CD4-positive, alpha-beta memory T cell (primary cell): ENCODE data around the gene DNAJB2. TPM values are rescaled to one million over a fixed set of nuclear protein-coding genes. Genes with fewer than 3 reads are reported as not detected.

Source experiments
- CTCF ChIA-PET: fragments of 350-600 bp; sonication (Branson Sonifier 250); formaldehyde crosslinking; loops from one replicate; lab custom pipeline; 2021; ENCODE audit warnings: inconsistent platforms; ENCODE audit not compliant: partially characterized antibody; lab: Charles Lee
- POLR2A ChIA-PET: fragments of 350-600 bp; sonication (Branson Sonifier 250); formaldehyde crosslinking; loops from one replicate; lab custom pipeline; 2021; ENCODE audit not compliant: partially characterized antibody; lab: Charles Lee
- DNase-seq, 5 donors: peaks; one replicate each; pipeline versions ENCODE4 v3.0.0 to v3.0.0-alpha.2; 2020 to 2022; ENCODE audit warnings: mixed read lengths in 1 of 5
- H3K27ac ChIP-seq: one replicate; pipeline ENCODE4 v1.7.0; 2013; ENCODE audit warnings: low read depth, low read length
- H3K27me3 ChIP-seq: 2 replicates; pipeline ENCODE4 v1.7.0; 2013; ENCODE audit warnings: mild to moderate bottlenecking, low read length, moderate library complexity; ENCODE audit not compliant: insufficient read depth
- H3K36me3 ChIP-seq: 2 replicates; pipeline ENCODE4 v1.7.0; 2013; ENCODE audit warnings: mild to moderate bottlenecking, low read length, moderate library complexity; ENCODE audit not compliant: insufficient read depth
- H3K4me1 ChIP-seq: 2 replicates; pipeline ENCODE4 v1.7.0; 2013; ENCODE audit warnings: mild to moderate bottlenecking, low read length, moderate library complexity; ENCODE audit not compliant: insufficient read depth
- H3K4me3 ChIP-seq, 2 donors: one replicate each; pipeline ENCODE4 v1.7.0; 2013; ENCODE audit warnings: low read length in 2 of 2, mild to moderate bottlenecking in 1 of 2
- H3K9me3 ChIP-seq, 2 donors: one replicate each; pipeline ENCODE4 v1.7.0; 2013; ENCODE audit warnings: low read length in 2 of 2, control low read depth in 1 of 2; ENCODE audit not compliant: control insufficient read depth in 1 of 2
- H3K27ac Mint-ChIP-seq, 7 donors: one replicate each; pipeline ENCODE4 v1.8.0; 2020 to 2021; ENCODE audit warnings: mixed read lengths in 7 of 7, mild to moderate bottlenecking in 6 of 7, inconsistent platforms in 3 of 7, moderate library complexity in 3 of 7
- H3K27me3 Mint-ChIP-seq, 2 donors: one replicate each; pipeline ENCODE4 v1.8.0; 2020 to 2021; ENCODE audit warnings: mixed read lengths in 2 of 2
- H3K36me3 Mint-ChIP-seq, 2 donors: one replicate each; pipeline ENCODE4 v1.8.0; 2020 to 2021; ENCODE audit warnings: mixed read lengths in 2 of 2, inconsistent platforms in 1 of 2, mild to moderate bottlenecking in 1 of 2
- H3K4me1 Mint-ChIP-seq, 4 donors: one replicate each; pipeline ENCODE4 v1.8.0; 2020 to 2021; ENCODE audit warnings: mixed read lengths in 4 of 4, mild to moderate bottlenecking in 1 of 4
- H3K4me3 Mint-ChIP-seq, 8 donors: one replicate each; pipeline ENCODE4 v1.8.0; 2020 to 2021; ENCODE audit warnings: mixed read lengths in 8 of 8, mild to moderate bottlenecking in 7 of 8, moderate library complexity in 6 of 8, inconsistent platforms in 3 of 8
- H3K9me3 Mint-ChIP-seq, 8 donors: one replicate each; pipeline ENCODE4 v1.8.0; 2020 to 2021; ENCODE audit warnings: mixed read lengths in 8 of 8, mild to moderate bottlenecking in 5 of 8, inconsistent platforms in 3 of 8, moderate library complexity in 1 of 8
- intact Hi-C: fragments of 100-400 bp; cut with micrococcal nuclease; formaldehyde crosslinking; loops from one replicate; pipeline ENCODE4 v1.15.1; 2023
- polyA plus RNA-seq, 2 donors: library from polyadenylated mRNA; unstranded; fragments of 300-500 nt; fragmentation: Illumina TruSeq; gene quantifications; one replicate each; pipeline ENCODE4 v1.2.3, GENCODE V29; 2021
- total RNA-seq, 2 experiments: library from RNA; stranded (reverse); gene quantifications; one replicate each; pipeline ENCODE4 v1.2.3, GENCODE V29; 2021

Gene DNAJB2
- total and polyA plus RNA-seq, 4 experiments from 2014 or later: 4.1 to 117 (median 58.6) TPM

DNA sequence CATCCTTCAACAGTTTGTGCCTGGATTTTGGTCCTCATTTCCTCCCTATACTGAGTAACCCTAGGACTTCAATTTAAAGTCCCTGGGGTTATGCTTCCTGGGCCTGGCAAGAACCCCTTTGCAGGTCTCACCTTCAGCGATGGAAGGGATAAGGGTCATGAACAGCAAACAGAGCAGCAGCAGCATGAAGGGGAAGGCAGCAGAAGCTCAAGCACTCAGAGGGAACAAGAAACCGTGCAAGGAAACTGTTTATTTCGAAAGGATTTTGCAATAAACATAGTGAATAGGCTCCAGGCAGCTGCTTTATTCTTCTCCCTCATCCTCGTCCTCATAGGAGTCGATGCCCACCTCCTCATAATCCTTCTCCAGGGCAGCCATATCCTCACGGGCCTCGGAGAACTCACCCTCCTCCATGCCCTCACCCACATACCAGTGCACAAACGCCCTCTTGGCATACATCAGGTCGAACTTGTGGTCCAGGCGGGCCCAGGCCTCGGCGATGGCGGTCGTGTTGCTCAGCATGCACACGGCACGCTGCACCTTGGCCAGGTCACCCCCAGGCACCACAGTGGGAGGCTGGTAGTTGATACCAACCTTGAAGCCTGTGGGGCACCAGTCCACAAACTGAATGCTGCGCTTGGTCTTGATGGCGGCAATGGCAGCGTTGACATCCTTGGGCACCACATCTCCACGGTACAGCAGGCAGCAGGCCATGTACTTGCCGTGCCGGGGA is 29.0 kb upstream of the DNAJB2 start:
- Mint-ChIP-seq H3K9me3 (peaks cover 0 to 4% (median 0%) of the 10 kb centered on the region in 8 donors), H3K36me3 (peaks cover 45 to 69% of the 10 kb centered on the region in 2 donors), H3K4me1 (peaks cover 54 to 90% (median 69%) of the 10 kb centered on the region in 4 donors), H3K4me3 (peak overlapping the region; percentile 85 to 99 (median 94)), H3K27ac (peak overlapping the region; percentile 93 to 99 (median 96)), H3K27me3 (no peaks in the 10 kb centered on the region)
- peak overlapping the region; percentile 26 to 65 for H3K4me3 ChIP-seq
- peaks cover 22% of the 10 kb centered on the region for H3K36me3 ChIP-seq
- no peaks in the 10 kb centered on the region for H3K9me3 ChIP-seq
- H3K4me1 ChIP-seq: peaks cover 72% of the 10 kb centered on the region
- POLR2A ChIA-PET: interaction anchor here (0.6 to 12.0 kb wide), 20 partner anchors 8 to 963 kb away, joined by 3 to 684 read pairs (median 12); partner anchors contain the start of genes ABCB6, ANKZF1, ATG9A and BCS1L
- peak overlapping the region; percentile 87 for H3K27ac ChIP-seq
- CTCF ChIA-PET: interaction anchor here (0.5 to 12.8 kb wide), 12 partner anchors 8 to 91 kb away, joined by 4 to 150 read pairs (median 8); partner anchors contain the start of genes ANKZF1, ATG9A, DNAJB2 and SLC23A3
- no peak for DNase-seq
- intact Hi-C loops: loop anchor here (5.0 kb wide), 1 partner anchor 853 kb away; the partner anchor contains the start of gene CTDSP1
- no peaks in the 10 kb centered on the region for H3K27me3 ChIP-seq

DNA sequence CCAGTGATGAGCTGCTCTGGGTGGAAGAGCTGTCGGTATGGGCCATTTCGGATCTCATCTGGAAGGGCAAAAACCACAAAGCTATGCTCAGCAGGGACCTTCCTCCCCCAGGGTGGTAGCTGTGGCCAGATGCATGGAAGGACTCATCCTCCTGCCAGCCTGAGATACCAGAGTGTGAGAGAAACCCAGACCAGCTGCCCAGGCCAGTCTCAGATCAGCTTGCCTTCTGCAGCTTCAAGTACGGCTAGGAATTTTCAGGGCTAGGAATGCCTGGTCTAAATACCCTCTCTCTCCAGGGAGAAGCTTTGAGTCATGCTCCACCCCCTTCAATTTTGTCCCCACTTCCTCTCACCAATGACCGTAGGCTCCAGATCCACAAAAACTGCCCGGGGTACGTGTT is 27.5 kb upstream of the DNAJB2 start:
- H3K4me1 Mint-ChIP-seq: peaks cover 51 to 84% (median 66%) of the 10 kb centered on the region in 4 donors
- intact Hi-C loops: loop anchor here (2.0 to 5.0 kb wide), 2 partner anchors 137 to 854 kb away; partner anchors contain the start of gene CTDSP1
- no peak for DNase-seq
- peaks cover 45 to 65% of the 10 kb centered on the region in 2 donors for H3K36me3 Mint-ChIP-seq
- H3K9me3 Mint-ChIP-seq: peaks cover 0 to 4% (median 0%) of the 10 kb centered on the region in 8 donors
- peak overlapping the region; percentile 85 to 99 (median 94) for H3K4me3 Mint-ChIP-seq
- Histone ChIP-seq H3K9me3 (no peaks in the 10 kb centered on the region), H3K27me3 (no peaks in the 10 kb centered on the region), H3K36me3 (peaks cover 22% of the 10 kb centered on the region), H3K4me3 (peak overlapping the region; percentile 94 to 100), H3K4me1 (peaks cover 65% of the 10 kb centered on the region), H3K27ac (peak overlapping the region; percentile 87)
- ChIA-PET CTCF (interaction anchor here (2.1 to 12.8 kb wide), 5 partner anchors 21 to 76 kb away, joined by 10 to 150 read pairs (median 25); partner anchors contain the start of genes ANKZF1, ATG9A, CNPPD1 and DNAJB2), POLR2A (interaction anchor here (0.9 to 12.0 kb wide), 12 partner anchors 11 to 136 kb away, joined by 3 to 684 read pairs (median 44); partner anchors contain the start of genes ABCB6, ANKZF1, ATG9A and CNPPD1)
- H3K27ac Mint-ChIP-seq: peak overlapping the region; percentile 89 to 97 (median 95)
- no peaks in the 10 kb centered on the region for H3K27me3 Mint-ChIP-seq

- CTCF ChIA-PET: interaction anchor here (1.1 to 12.8 kb wide), 6 partner anchors 22 to 76 kb away, joined by 3 to 150 read pairs (median 22); partner anchors contain the start of genes ABCB6, ANKZF1, ATG9A and CNPPD1
- intact Hi-C loops: loop anchor here (2.0 to 5.0 kb wide), 2 partner anchors 137 to 855 kb away; partner anchors contain the start of gene CTDSP1
- H3K4me1 Mint-ChIP-seq: peaks cover 48 to 79% (median 62%) of the 10 kb centered on the region in 4 donors
- peak overlapping the region; percentile 94 to 100 for H3K4me3 ChIP-seq
- H3K27ac Mint-ChIP-seq: peak overlapping the region; percentile 92 to 97 (median 96)
- H3K36me3 Mint-ChIP-seq: peaks cover 45 to 65% of the 10 kb centered on the region in 2 donors
- peaks cover 22% of the 10 kb centered on the region for H3K36me3 ChIP-seq
- peak overlapping the region; percentile 85 to 99 (median 94) for H3K4me3 Mint-ChIP-seq
- H3K27me3 ChIP-seq: no peaks in the 10 kb centered on the region
- POLR2A ChIA-PET: interaction anchor here (0.9 to 12.0 kb wide), 16 partner anchors 10 to 367 kb away, joined by 3 to 684 read pairs (median 13); partner anchors contain the start of genes ABCB6, ANKZF1, ATG9A and CNPPD1
- peaks cover 61% of the 10 kb centered on the region for H3K4me1 ChIP-seq
- peaks cover 0 to 4% (median 0%) of the 10 kb centered on the region in 8 donors for H3K9me3 Mint-ChIP-seq
- peak in 2 of 5 donors; percentile 19 to 70 for DNase-seq
- H3K27me3 Mint-ChIP-seq: no peaks in the 10 kb centered on the region
- H3K9me3 ChIP-seq: no peaks in the 10 kb centered on the region
- peak overlapping the region; percentile 87 for H3K27ac ChIP-seq
These were observed 27.1 kb upstream of the DNAJB2 start for GRCh38 chr2:219252084-219252483.

DNA sequence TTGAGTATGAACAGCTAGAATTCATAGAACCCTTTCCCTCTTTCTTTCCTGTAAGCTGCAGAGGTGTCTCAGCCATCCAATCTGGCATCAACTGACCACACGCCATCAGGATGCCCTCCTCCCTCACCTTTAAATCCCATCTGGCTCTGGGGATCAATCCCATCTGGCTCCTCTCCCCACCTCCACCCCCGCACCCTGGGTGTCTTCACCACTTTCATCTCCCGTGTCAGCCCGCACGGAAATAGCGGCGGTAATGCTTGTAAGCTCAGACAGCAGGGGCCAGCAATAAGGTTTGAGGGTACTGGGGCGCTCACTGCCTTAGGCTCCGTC is 26.6 kb upstream of the DNAJB2 start:
- H3K4me3 Mint-ChIP-seq: peak overlapping the region; percentile 85 to 99 (median 94)
- peak overlapping the region; percentile 87 for H3K27ac ChIP-seq
- peaks cover 45 to 75% (median 58%) of the 10 kb centered on the region in 4 donors for H3K4me1 Mint-ChIP-seq
- H3K27me3 ChIP-seq: no peaks in the 10 kb centered on the region
- peaks cover 56% of the 10 kb centered on the region for H3K4me1 ChIP-seq
- no peaks in the 10 kb centered on the region for H3K27me3 Mint-ChIP-seq
- peaks cover 22% of the 10 kb centered on the region for H3K36me3 ChIP-seq
- no peaks in the 10 kb centered on the region for H3K9me3 ChIP-seq
- H3K4me3 ChIP-seq: peak overlapping the region; percentile 94 to 100
- no peak for DNase-seq
- peaks cover 45 to 65% of the 10 kb centered on the region in 2 donors for H3K36me3 Mint-ChIP-seq
- peak overlapping the region; percentile 92 to 97 (median 96) for H3K27ac Mint-ChIP-seq
- ChIA-PET POLR2A (interaction anchor here (0.6 to 12.0 kb wide), 17 partner anchors 7 to 367 kb away, joined by 3 to 684 read pairs (median 19); partner anchors contain the start of genes ABCB6, ANKZF1, ATG9A and CNPPD1), CTCF (interaction anchor here (1.1 to 12.8 kb wide), 8 partner anchors 8 to 76 kb away, joined by 3 to 150 read pairs (median 14); partner anchors contain the start of genes ABCB6, ANKZF1, ATG9A and CNPPD1)
- peaks cover 0 to 4% (median 0%) of the 10 kb centered on the region in 8 donors for H3K9me3 Mint-ChIP-seq
- intact Hi-C loops: loop anchor here (2.0 to 5.0 kb wide), 2 partner anchors 136 to 855 kb away; partner anchors contain the start of gene CTDSP1

GRCh38 chr2:219252900-219253752 is 26.0 kb upstream of the DNAJB2 start, which contains the start of gene TUBA4B:
Gene TUBA4B (plus strand): TSS chr2:219253243. CDS start chr2:219253408, 165 bp downstream.
- Mint-ChIP-seq H3K9me3 (peaks cover 0 to 4% (median 0%) of the 10 kb centered on the region in 8 donors), H3K4me1 (peaks cover 40 to 69% (median 52%) of the 10 kb centered on the region in 4 donors), H3K4me3 (peak within 1 kb of the TSS; percentile 85 to 99 (median 94)), H3K27me3 (no peaks in the 10 kb centered on the region), H3K36me3 (peaks cover 41 to 59% of the 10 kb centered on the region in 2 donors), H3K27ac (peak within 1 kb of the TSS; percentile 92 to 97 (median 96))
- peaks cover 51% of the 10 kb centered on the region for H3K4me1 ChIP-seq
- H3K4me3 ChIP-seq: peak within 1 kb of the TSS; percentile 94 to 100
- CTCF ChIA-PET: interaction anchor here (1.1 to 12.8 kb wide), 12 partner anchors 8 to 135 kb away, joined by 3 to 150 read pairs (median 10); partner anchors contain the start of genes ABCB6, ANKZF1, ATG9A and CNPPD1
- POLR2A ChIA-PET: interaction anchor here (0.6 to 12.0 kb wide), 19 partner anchors 8 to 368 kb away, joined by 3 to 684 read pairs (median 12); partner anchors contain the start of genes ABCB6, ANKZF1, ATG9A and CNPPD1
- H3K27ac ChIP-seq: peak within 1 kb of the TSS; percentile 87
- H3K27me3 ChIP-seq: no peaks in the 10 kb centered on the region
- H3K36me3 ChIP-seq: peaks cover 22% of the 10 kb centered on the region
- intact Hi-C loops: loop anchor here (1.0 to 5.0 kb wide), 10 partner anchors 8 to 856 kb away; partner anchors contain the start of genes ANKZF1, ATG9A, CTDSP1 and DNAJB2
- H3K9me3 ChIP-seq: no peaks in the 10 kb centered on the region
- DNase-seq: peak; percentile 42 to 66 (median 52)
